NCI-H1694 treated with DMSO at 0.1 percent for 48 hours (cell line): Measurements from ENCODE around the gene STKLD1.

Experiments
- DNase-seq: peaks from one replicate; lab custom pipeline; 2025; lab: John Stamatoyannopoulos, UW

The STKLD1 gene

GRCh38 chr9:133345596-133345995, 30.6 kb upstream of the STKLD1 start:
- no peak for DNase-seq

GRCh38 chr9:133346021-133346785, 30.0 kb upstream of the STKLD1 start:
- DNase-seq = no peak

- DNase-seq = no peak
These were observed 28.6 kb upstream of the STKLD1 start for GRCh38 chr9:133347515-133347984.

GRCh38 chr9:133347985-133348717, 28.0 kb upstream of the STKLD1 start, which contains the start of the genes MED22 and RPL7A:
MED22 (minus strand) TSS chr9:133348131; CDS start chr9:133346662, 1,469 bp downstream.
RPL7A (plus strand) TSS chr9:133348218; CDS start chr9:133348244, 26 bp downstream.
- peak; percentile 92 for DNase-seq

- no peak for DNase-seq
These were observed 27.2 kb upstream of the STKLD1 start for GRCh38 chr9:133348718-133349573.

GRCh38 chr9:133349965-133350616, 26.1 kb upstream of the STKLD1 start:
- DNase-seq = no peak

GRCh38 chr9:133351526-133351907, 24.6 kb upstream of the STKLD1 start:
- DNase-seq = no peak

GRCh38 chr9:133351908-133352634, 24.1 kb upstream of the STKLD1 start:
- DNase-seq = no peak

GRCh38 chr9:133352635-133353340, 23.4 kb upstream of the STKLD1 start:
- no peak for DNase-seq

GRCh38 chr9:133353548-133353947, 22.6 kb upstream of the STKLD1 start:
- no peak for DNase-seq

- no peak for DNase-seq
These were observed 21.4 kb upstream of the STKLD1 start for GRCh38 chr9:133354766-133355165.

- DNase-seq = no peak
These were observed 20.2 kb upstream of the STKLD1 start for GRCh38 chr9:133355881-133356357.

- peak; percentile 30 for DNase-seq
These were observed 19.6 kb upstream of the STKLD1 start, which contains the start of the genes SURF1 and SURF2 for GRCh38 chr9:133356391-133357091. SURF1 (minus strand) TSS chr9:133356487; CDS start chr9:133356453, 34 bp downstream. SURF2 (plus strand) TSS chr9:133356550; CDS start chr9:133356593, 43 bp downstream.

- DNase-seq = no peak
These were observed 18.5 kb upstream of the STKLD1 start for GRCh38 chr9:133357656-133358055.

- peak; percentile 6 for DNase-seq
These were observed 16.6 kb upstream of the STKLD1 start for GRCh38 chr9:133359399-133360175.

- DNase-seq = no peak
These were observed 15.5 kb upstream of the STKLD1 start for GRCh38 chr9:133360400-133361393.

GRCh38 chr9:133361507-133362092, 14.6 kb upstream of the STKLD1 start:
- DNase-seq = no peak
